Lower lobe of right lung (tissue), 2 donors: Measurements from ENCODE around the gene SH3PXD2A. TPM values are rescaled to one million over a fixed set of nuclear protein-coding genes. Genes with fewer than 3 reads are reported as not detected.

Experiments used
- ATAC-seq, 2 donors: fragments of 200-7000 bp; cut with Tn5 transposase; one replicate each; pipeline ENCODE4 v1.9.1; 2020 to 2022; ENCODE audit warnings: mild to moderate bottlenecking in 2 of 2, moderate library complexity in 2 of 2
- DNase-seq: peaks from one replicate; pipeline ENCODE4 v3.0.0-alpha.2; 2020
- H3K27ac ChIP-seq: fragments of 200-600 bp; one replicate; pipeline ENCODE4 v1.8.0; 2022
- H3K27me3 ChIP-seq: fragments of 200-600 bp; one replicate; pipeline ENCODE4 v1.8.0; 2022; ENCODE audit warnings: low read depth
- H3K36me3 ChIP-seq: fragments of 200-600 bp; one replicate; pipeline ENCODE4 v1.8.0; 2022; ENCODE audit warnings: mild to moderate bottlenecking
- H3K4me1 ChIP-seq: fragments of 200-600 bp; one replicate; pipeline ENCODE4 v1.8.0; 2022
- H3K4me3 ChIP-seq: fragments of 200-600 bp; one replicate; pipeline ENCODE4 v1.8.0; 2022; ENCODE audit warnings: mild to moderate bottlenecking
- H3K9me3 ChIP-seq: fragments of 200-600 bp; one replicate; pipeline ENCODE4 v1.8.0; 2022
- CTCF ChIP-seq: fragments of 200-600 bp; IDR thresholded peaks from one replicate; pipeline ENCODE4 v1.8.0; 2022; ENCODE audit warnings: antibody characterized with exemption, mild to moderate bottlenecking
- intact Hi-C: fragments of 100-400 bp; cut with DNase I; formaldehyde crosslinking; loops from one replicate; pipeline ENCODE4 v1.11.0; 2022
- total RNA-seq: library from RNA; stranded (reverse); fragmentation: NEBNext Ultra II Directional; extraction: Animal tissue kit (Norgen Biotek cat#: 25700); gene quantifications from one replicate; pipeline ENCODE4 v1.2.1, GENCODE V29; 2021
- donor health status: DM: no; HTN: yes; CAD: no; lungs with severe emphysema.

The SH3PXD2A gene
- total RNA-seq, 1 donor from 2014 or later: 34.8 TPM

- intact Hi-C loops: no loop called here
- TF ChIP-seq CTCF: no peak
- ATAC-seq (no peak), DNase-seq (no peak)
- Histone ChIP-seq H3K36me3 (no peaks in the 10 kb centered on the region), H3K9me3 (no peaks in the 10 kb centered on the region), H3K27ac (no peak overlapping the region), H3K4me1 (peaks cover 54% of the 10 kb centered on the region), H3K4me3 (no peak overlapping the region), H3K27me3 (no peaks in the 10 kb centered on the region)
These were observed 87.0 kb downstream of the SH3PXD2A start for GRCh38 chr10:103768345-103768744.

- Histone ChIP-seq H3K9me3 (no peaks in the 10 kb centered on the region), H3K27ac (no peak overlapping the region), H3K36me3 (no peaks in the 10 kb centered on the region), H3K4me1 (peaks cover 54% of the 10 kb centered on the region), H3K27me3 (no peaks in the 10 kb centered on the region), H3K4me3 (no peak overlapping the region)
- intact Hi-C loops: no loop called here
- no peak for ATAC-seq
- no peak for DNase-seq
- no peak for TF ChIP-seq CTCF
These were observed 87.6 kb downstream of the SH3PXD2A start for GRCh38 chr10:103767756-103768155.

- intact Hi-C loops: no loop called here
- no peaks in the 10 kb centered on the region for H3K27me3 ChIP-seq
- H3K27ac ChIP-seq: no peak overlapping the region
- DNase-seq (no peak), ATAC-seq (no peak)
- H3K36me3 ChIP-seq: no peaks in the 10 kb centered on the region
- peaks cover 46% of the 10 kb centered on the region for H3K4me1 ChIP-seq
- no peaks in the 10 kb centered on the region for H3K9me3 ChIP-seq
- H3K4me3 ChIP-seq: no peak overlapping the region
- no peak for TF ChIP-seq CTCF
These were observed 88.4 kb downstream of the SH3PXD2A start for GRCh38 chr10:103766751-103767505.

GRCh38 chr10:103765981-103766380 lies 89.4 kb downstream of the SH3PXD2A start:
- Histone ChIP-seq H3K27me3 (no peaks in the 10 kb centered on the region), H3K4me1 (peaks cover 51% of the 10 kb centered on the region), H3K4me3 (no peak overlapping the region), H3K27ac (no peak overlapping the region), H3K9me3 (no peaks in the 10 kb centered on the region), H3K36me3 (no peaks in the 10 kb centered on the region)
- no peak for ATAC-seq
- intact Hi-C loops: no loop called here
- no peak for TF ChIP-seq CTCF
- no peak for DNase-seq

GRCh38 chr10:103765168-103765567 lies 90.2 kb downstream of the SH3PXD2A start:
- DNase-seq (no peak), ATAC-seq (no peak)
- intact Hi-C loops: no loop called here
- TF ChIP-seq CTCF: no peak
- Histone ChIP-seq H3K27me3 (no peaks in the 10 kb centered on the region), H3K4me3 (no peak overlapping the region), H3K9me3 (no peaks in the 10 kb centered on the region), H3K36me3 (no peaks in the 10 kb centered on the region), H3K4me1 (peaks cover 59% of the 10 kb centered on the region), H3K27ac (no peak overlapping the region)
